Measurements from ENCODE around the gene NEK4.
"Not testable (repeated sequence)": the region's sequence is repeated elsewhere in the genome, so short reads cannot be mapped to it uniquely, and the experiment has no call there.

Gene NEK4

GRCh38 chr3:52777959-52778805, 7.4 kb upstream of the NEK4 start:
- no peak for DNase-seq

GRCh38 chr3:52777127-52777958, 6.6 kb upstream of the NEK4 start, which contains the start of gene ITIH1:
TSS of gene ITIH1 (plus strand) at chr3:52777599. CDS start at chr3:52777616, 17 bp downstream.
- no peak for DNase-seq

- DNase-seq, result not testable (repeated sequence)
Measured at GRCh38 chr3:52776486-52776885, 5.7 kb upstream of the NEK4 start.

GRCh38 chr3:52775877-52776276, 5.1 kb upstream of the NEK4 start:
- DNase-seq, result no peak

- no peak for DNase-seq
Measured at GRCh38 chr3:52774901-52775864, 4.4 kb upstream of the NEK4 start.

GRCh38 chr3:52774066-52774713, 3.5 kb upstream of the NEK4 start:
- DNase-seq, result no peak

- DNase-seq, result no peak
Measured at GRCh38 chr3:52773361-52774065, 2.8 kb upstream of the NEK4 start.

GRCh38 chr3:52771702-52772101, 962 bp upstream of the NEK4 start:
- DNase-seq, result no peak

- no peak for DNase-seq
Measured at GRCh38 chr3:52771334-52771681, 568 bp upstream of the NEK4 start.

GRCh38 chr3:52769786-52770455, 819 bp downstream of the NEK4 start:
- no peak for DNase-seq

GRCh38 chr3:52763466-52763865, 7.3 kb downstream of the NEK4 start:
- no peak for DNase-seq

- DNase-seq, result no peak
Measured at GRCh38 chr3:52756141-52756540, 14.6 kb downstream of the NEK4 start.

- DNase-seq, result no peak
Measured at GRCh38 chr3:52754373-52754772, 16.4 kb downstream of the NEK4 start.

GRCh38 chr3:52752045-52752660, 18.6 kb downstream of the NEK4 start:
- no peak for DNase-seq

GRCh38 chr3:52743721-52744120, 27.0 kb downstream of the NEK4 start:
- DNase-seq, result no peak

GRCh38 chr3:52743152-52743551, 27.6 kb downstream of the NEK4 start:
- no peak for DNase-seq

GRCh38 chr3:52742418-52743041, 28.2 kb downstream of the NEK4 start:
- DNase-seq, result no peak

- no peak for DNase-seq
Measured at GRCh38 chr3:52739730-52740129, 31.0 kb downstream of the NEK4 start.

GRCh38 chr3:52733256-52733891, 37.4 kb downstream of the NEK4 start:
- DNase-seq, result no peak

All from C1 segment of cervical spinal cord (tissue), 14 donors.